HepG2 (cell line): ENCODE results near the gene PGAP3. TPM values are rescaled to one million over a fixed set of nuclear protein-coding genes. Genes with fewer than 3 reads are reported as not detected.
A peak's percentile ranks its signal among the peaks of the same experiment; 100 is the strongest.

ENCODE experiments used
- ATAC-seq: fragments of 200-7000 bp; cut with Tn5 transposase; 3 replicates; pipeline ENCODE4 v1.9.1; 2020; ENCODE audit warnings: mild to moderate bottlenecking, moderate library complexity
- BruUV-seq: library from RNA; stranded (reverse); fragments of 400-500 nt; replicated peaks from 2 replicates; lab custom pipeline; 2021; lab: Mats Ljungman, UMichigan
- CTCF ChIA-PET: fragments of 300-600 bp; formaldehyde crosslinking; extraction: SDS; loops from one replicate; lab custom pipeline; 2021; ENCODE audit warnings: low total read pairs, inconsistent platforms, low intra/inter-chr PET ratio; lab: Yijun Ruan, JAX
- POLR2A ChIA-PET: fragments of 350-600 bp; sonication (Branson Sonifier 250); formaldehyde crosslinking; loops from one replicate; lab custom pipeline; 2020; ENCODE audit warnings: antibody characterized with exemption, inconsistent platforms; lab: Yijun Ruan, JAX
- DNase-seq: peaks from one replicate; pipeline ENCODE4 v3.0.0-alpha.2; 2015; ENCODE audit warnings: low spot score
- FAIRE-seq: peaks from 3 replicates; lab custom pipeline; 2011; peaks lifted over from hg19 to GRCh38; lab: Jason Lieb, UNC
- H2AFZ ChIP-seq: one replicate; pipeline ENCODE4 v1.6.1; 2011; ENCODE audit warnings: low read length, inconsistent platforms
- H3K27ac ChIP-seq: fragments of 300-600 bp; 3 replicates; pipeline ENCODE4 v1.8.0; 2011; ENCODE audit warnings: mixed run types, mild to moderate bottlenecking, mixed read lengths, low read length, inconsistent platforms; ENCODE audit not compliant: insufficient read depth; ENCODE audit errors: extremely low read length
- H3K27me3 ChIP-seq, 2 experiments: fragments of 200-600 bp in 1 of 2; 2 replicates in 1 of 2; 3 replicates in 1 of 2; pipeline versions ENCODE4 v1.6.0 to v1.8.0; 2011; ENCODE audit warnings: low read length in 2 of 2, mild to moderate bottlenecking in 2 of 2, moderate library complexity in 2 of 2, inconsistent platforms in 1 of 2; ENCODE audit not compliant: insufficient read depth in 2 of 2, control insufficient read depth in 1 of 2
- H3K36me3 ChIP-seq, 2 experiments: fragments of 200-600 bp in 1 of 2; replicated peaks in 1 of 2; 2 replicates in 1 of 2; 3 replicates in 1 of 2; pipeline versions ENCODE4 v1.5.1 to v1.8.0; 2011; ENCODE audit warnings: low read length in 2 of 2, inconsistent platforms in 1 of 2; ENCODE audit not compliant: insufficient read depth in 2 of 2, control insufficient read depth in 1 of 2
- H3K4me1 ChIP-seq: 2 replicates; pipeline ENCODE4 v1.5.1; 2012; ENCODE audit warnings: low read length, inconsistent platforms; ENCODE audit not compliant: insufficient read depth
- H3K4me2 ChIP-seq: 2 replicates; pipeline ENCODE4 v1.6.0; 2011; ENCODE audit warnings: low read depth, low read length, inconsistent platforms
- H3K4me3 ChIP-seq, 3 experiments: fragments of 200-600 bp in 1 of 3; sonication (generic), shearing (Covaris generic) in 1 of 3; replicated peaks in 1 of 3; 2 replicates each; pipeline ENCODE4 v1.5.1; 2011 to 2016; ENCODE audit warnings: low read length in 3 of 3, inconsistent platforms in 2 of 3, low read depth in 2 of 3, mild to moderate bottlenecking in 2 of 3, control low read depth in 1 of 3, mixed read lengths in 1 of 3; ENCODE audit not compliant: insufficient read depth in 1 of 3
- H3K79me2 ChIP-seq: one replicate; pipeline ENCODE4 v1.6.1; 2011; ENCODE audit warnings: low read length, inconsistent platforms; ENCODE audit not compliant: insufficient read depth
- H3K9ac ChIP-seq: 2 replicates; pipeline ENCODE4 v1.6.0; 2011; ENCODE audit warnings: mild to moderate bottlenecking, low read depth, low read length, inconsistent platforms; ENCODE audit not compliant: insufficient read depth
- H3K9me3 ChIP-seq: 2 replicates; pipeline ENCODE4 v1.5.1; 2012; ENCODE audit warnings: mild to moderate bottlenecking, low read length
- H4K20me1 ChIP-seq: 2 replicates; pipeline ENCODE4 v1.6.0; 2011; ENCODE audit warnings: inconsistent platforms, mild to moderate bottlenecking, low read length, moderate library complexity; ENCODE audit not compliant: insufficient read depth
- ETV6 ChIP-seq: sonication (generic); formaldehyde crosslinking; conservative IDR thresholded peaks from 2 replicates; pipeline ENCODE4 v1.4.0; 2020; ENCODE audit warnings: missing genetic modification reagents
- PCBP2 ChIP-seq: fragments of 200-400 bp; formaldehyde crosslinking; optimal IDR thresholded peaks from 2 replicates; pipeline ENCODE3; 2018; ENCODE audit warnings: low read length, low read depth; ENCODE audit not compliant: poor library complexity, severe bottlenecking
- ZIK1 ChIP-seq: sonication (generic); formaldehyde crosslinking; IDR thresholded peaks from 2 replicates; pipeline ENCODE4 v1.5.0; 2020; ENCODE audit warnings: mild to moderate bottlenecking, low read depth, missing genetic modification reagents, borderline replicate concordance
- ZNF264 ChIP-seq: sonication (generic); formaldehyde crosslinking; IDR thresholded peaks from 2 replicates; pipeline ENCODE4 v1.4.0; 2020; ENCODE audit warnings: missing genetic modification reagents
- ZNF512B ChIP-seq: sonication (generic); formaldehyde crosslinking; IDR thresholded peaks from 2 replicates; pipeline ENCODE4 v1.5.1; 2020; ENCODE audit warnings: missing genetic modification reagents, mild to moderate bottlenecking, borderline replicate concordance
- ZNF576 ChIP-seq: sonication (generic); formaldehyde crosslinking; IDR thresholded peaks from 2 replicates; pipeline ENCODE4 v1.4.0; 2020; ENCODE audit warnings: mild to moderate bottlenecking, missing genetic modification reagents
- ZNF879 ChIP-seq: sonication (generic); formaldehyde crosslinking; IDR thresholded peaks from 2 replicates; pipeline ENCODE4 v1.8.1; 2023; ENCODE audit warnings: missing genetic modification reagents
- WGBS: methylation state at CpG from one replicate; pipeline ENCODE4 v1.1.6; 2017; ENCODE audit warnings: low lambda C conversion rate; 5-methylcytosine and 5-hydroxymethylcytosine counted together
- in situ Hi-C: cut with HindIII; loops from 2 replicates; pipeline ENCODE4 v1.10.0; 2017; ENCODE audit warnings: low pct_unique_long_range_greater_than_20kb; ENCODE audit not compliant: extremely low pct_ligation_motif_present
- intact Hi-C: fragments of 100-400 bp; cut with micrococcal nuclease; formaldehyde crosslinking; loops from one replicate; pipeline ENCODE4 v1.10.0; 2022; ENCODE audit not compliant: unreplicated experiment
- polyA plus RNA-seq, 8 experiments: library from polyadenylated mRNA; depleted of rRNA in 3 of 8; stranded (reverse) in 7 of 8; unstranded in 1 of 8; fragments of >200 nt; fragmentation: Illumina TruSeq in 4 of 8; extraction: Trizol in 4 of 8; gene quantifications; 2 replicates each; pipeline versions ENCODE4 v1.2.1 to v1.2.3, GENCODE V29; 2011 to 2016; ENCODE audit warnings: low read depth in 4 of 8, missing spikeins in 1 of 8, mixed read lengths in 1 of 8; ENCODE audit not compliant: insufficient read depth in 1 of 8
- total RNA-seq, 5 experiments: library from RNA; depleted of rRNA; stranded (reverse); fragments of >200 nt; fragmentation: Illumina TruSeq; extraction: Trizol; gene quantifications; 2 replicates each; pipeline ENCODE4 v1.2.3, GENCODE V29; 2016; ENCODE audit warnings: low read depth in 1 of 5
- TF ChIP-seq, protein P1 (sequence below): sonication (generic); formaldehyde crosslinking; IDR thresholded peaks from 2 replicates; pipeline ENCODE4 v1.9.0; 2022; ENCODE audit warnings: missing genetic modification reagents, mild to moderate bottlenecking, borderline replicate concordance

The PGAP3 gene
- total and polyA plus RNA-seq, 2 of the 13 experiments (the other 11 are each of a cell fraction or from before 2014, with no cell fraction given): 11.9 to 14.6 TPM

GRCh38 chr17:39666601-39667261 is 21.1 kb downstream of the PGAP3 start (continued):
- TF ChIP-seq ZNF512B (CRISPR knock-in tag) (0 out of 2 replicates have a peak, but pooled peaks have one; percentile 32), ZNF576 (CRISPR knock-in tag) (0 out of 2 replicates have a peak, but pooled peaks have one; percentile 9), ZNF879 (CRISPR knock-in tag) (no peak), ZIK1 (no peak), PCBP2 (no peak), ETV6 (CRISPR knock-in tag) (no peak)

- no peak overlapping the region for H2AFZ ChIP-seq
- ChIA-PET POLR2A (interaction anchor here (1.4 to 4.1 kb wide), 5 partner anchors 9 to 64 kb away, joined by 4 to 25 read pairs (median 8); partner anchors contain the start of gene MIEN1), CTCF (no interaction called here)
- H3K36me3 ChIP-seq: peaks cover 0 to 2% of the 10 kb centered on the region in 2 experiments; a peak in 4 of 5 replicates
- no peaks in the 10 kb centered on the region for H3K9me3 ChIP-seq
- BruUV-seq: no TSS peak
- 14% methylated on average over 2 of the region's 2 CpGs for WGBS
- no peak overlapping the region for H3K9ac ChIP-seq
- H3K4me2 ChIP-seq: no peak overlapping the region
- no peaks in the 10 kb centered on the region for H3K79me2 ChIP-seq
- ATAC-seq (no peak), DNase-seq (no peak), FAIRE-seq (no peak)
- TF ChIP-seq ZNF264 (CRISPR knock-in tag): peak; percentile 96; the same call in 1 of the 2 replicates
- TF ChIP-seq, protein P1, sequence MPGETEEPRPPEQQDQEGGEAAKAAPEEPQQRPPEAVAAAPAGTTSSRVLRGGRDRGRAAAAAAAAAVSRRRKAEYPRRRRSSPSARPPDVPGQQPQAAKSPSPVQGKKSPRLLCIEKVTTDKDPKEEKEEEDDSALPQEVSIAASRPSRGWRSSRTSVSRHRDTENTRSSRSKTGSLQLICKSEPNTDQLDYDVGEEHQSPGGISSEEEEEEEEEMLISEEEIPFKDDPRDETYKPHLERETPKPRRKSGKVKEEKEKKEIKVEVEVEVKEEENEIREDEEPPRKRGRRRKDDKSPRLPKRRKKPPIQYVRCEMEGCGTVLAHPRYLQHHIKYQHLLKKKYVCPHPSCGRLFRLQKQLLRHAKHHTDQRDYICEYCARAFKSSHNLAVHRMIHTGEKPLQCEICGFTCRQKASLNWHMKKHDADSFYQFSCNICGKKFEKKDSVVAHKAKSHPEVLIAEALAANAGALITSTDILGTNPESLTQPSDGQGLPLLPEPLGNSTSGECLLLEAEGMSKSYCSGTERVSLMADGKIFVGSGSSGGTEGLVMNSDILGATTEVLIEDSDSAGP (CRISPR knock-in tag): no peak
- H4K20me1 ChIP-seq: no peaks in the 10 kb centered on the region
- peaks cover 64% of the 10 kb centered on the region for H3K4me1 ChIP-seq
- no peak overlapping the region for H3K27ac ChIP-seq
- H3K4me3 ChIP-seq: no peak overlapping the region
- in situ Hi-C loops (no loop called here), intact Hi-C loops (no loop called here)
- peaks cover 11 to 48% of the 10 kb centered on the region in 2 experiments for H3K27me3 ChIP-seq
Observed at GRCh38 chr17:39666231-39666600, 21.6 kb downstream of the PGAP3 start.
